ENCODE data around the gene SFTA2. TPM values are rescaled to one million over a fixed set of nuclear protein-coding genes. Genes with fewer than 3 reads are reported as not detected.

SFTA2 gene
- polyA plus RNA-seq, 1 donor, result 0.76 TPM

Other genes with a start within 250 kb of the SFTA2 start
- gene PPP1R18, start 245.5 kb downstream of the SFTA2 start, polyA plus RNA-seq (ENCODE audit: insufficient read length), result 36.9 TPM
- gene NRM, start 241.2 kb downstream of the SFTA2 start, polyA plus RNA-seq (ENCODE audit: insufficient read length), result 38.1 TPM
- 53.0 TPM for gene MDC1, start 214.9 kb downstream of the SFTA2 start, polyA plus RNA-seq (ENCODE audit: insufficient read length)
- 1,353 TPM for gene TUBB, start 211.8 kb downstream of the SFTA2 start, polyA plus RNA-seq (ENCODE audit: insufficient read length)
- gene FLOT1, start 189.5 kb downstream of the SFTA2 start, polyA plus RNA-seq (ENCODE audit: insufficient read length), result 136 TPM
- gene IER3, start 187.6 kb downstream of the SFTA2 start, polyA plus RNA-seq (ENCODE audit: insufficient read length), result 15.2 TPM
- gene DDR1, start 47.7 kb downstream of the SFTA2 start, polyA plus RNA-seq (ENCODE audit: insufficient read length), result 167 TPM
- 45.4 TPM for gene GTF2H4, start 24.0 kb downstream of the SFTA2 start, polyA plus RNA-seq (ENCODE audit: insufficient read length)
- 52.6 TPM for gene VARS2, start 17.9 kb downstream of the SFTA2 start, polyA plus RNA-seq (ENCODE audit: insufficient read length)
- 0.10 TPM for gene MUCL3, start 8.8 kb upstream of the SFTA2 start, polyA plus RNA-seq (ENCODE audit: insufficient read length)
- not detected for gene MUC21, start 51.5 kb upstream of the SFTA2 start, polyA plus RNA-seq (ENCODE audit: insufficient read length)
- not detected for gene MUC22, start 78.3 kb upstream of the SFTA2 start, polyA plus RNA-seq (ENCODE audit: insufficient read length)
- not detected for gene C6orf15, start 180.4 kb upstream of the SFTA2 start, polyA plus RNA-seq (ENCODE audit: insufficient read length)
- gene PSORS1C1, start 182.6 kb upstream of the SFTA2 start, polyA plus RNA-seq (ENCODE audit: insufficient read length), result 0.10 TPM
- gene CDSN, start 188.3 kb upstream of the SFTA2 start, polyA plus RNA-seq (ENCODE audit: insufficient read length), result not detected
- 0.15 TPM for gene PSORS1C2, start 206.9 kb upstream of the SFTA2 start, polyA plus RNA-seq (ENCODE audit: insufficient read length)
- 37.2 TPM for gene CCHCR1, start 225.6 kb upstream of the SFTA2 start, polyA plus RNA-seq (ENCODE audit: insufficient read length)
- gene TCF19, start 226.4 kb upstream of the SFTA2 start, polyA plus RNA-seq (ENCODE audit: insufficient read length), result 23.4 TPM
- gene POU5F1, start 238.5 kb upstream of the SFTA2 start, polyA plus RNA-seq (ENCODE audit: insufficient read length), result 6.5 TPM